Mesodermal cell (in vitro differentiated cells): Measurements from ENCODE around the gene CCDC136.

Source experiments
- H3K27ac ChIP-seq: 2 replicates; pipeline ENCODE4 v1.7.0; 2013; ENCODE audit warnings: mild to moderate bottlenecking, low read depth, low read length, moderate library complexity; ENCODE audit not compliant: severe bottlenecking
- H3K36me3 ChIP-seq: 2 replicates; pipeline ENCODE4 v1.7.1; 2013; ENCODE audit warnings: mild to moderate bottlenecking, low read length, moderate library complexity; ENCODE audit not compliant: control insufficient read depth, insufficient read depth
- H3K4me1 ChIP-seq: one replicate; pipeline ENCODE4 v1.7.1; 2013; ENCODE audit warnings: mild to moderate bottlenecking, low read length; ENCODE audit not compliant: insufficient read depth, control insufficient read depth, poor library complexity, severe bottlenecking
- H3K4me3 ChIP-seq: 2 replicates; pipeline ENCODE4 v1.7.0; 2013; ENCODE audit warnings: low read length, control low read depth, mild to moderate bottlenecking; ENCODE audit not compliant: insufficient read depth, poor library complexity, severe bottlenecking; ENCODE audit errors: extremely low read depth
- H3K9me3 ChIP-seq: 2 replicates; pipeline ENCODE4 v1.7.1; 2013; ENCODE audit warnings: mild to moderate bottlenecking, low read length, moderate library complexity; ENCODE audit not compliant: control insufficient read depth
- WGBS, 2 experiments: methylation state at CpG; one replicate each; pipeline ENCODE4 v1.1.5; 2013; ENCODE audit warnings: missing lambda C conversion rate in 2 of 2; ENCODE audit not compliant: insufficient coverage in 2 of 2; 5-methylcytosine and 5-hydroxymethylcytosine counted together

CCDC136 gene

DNA sequence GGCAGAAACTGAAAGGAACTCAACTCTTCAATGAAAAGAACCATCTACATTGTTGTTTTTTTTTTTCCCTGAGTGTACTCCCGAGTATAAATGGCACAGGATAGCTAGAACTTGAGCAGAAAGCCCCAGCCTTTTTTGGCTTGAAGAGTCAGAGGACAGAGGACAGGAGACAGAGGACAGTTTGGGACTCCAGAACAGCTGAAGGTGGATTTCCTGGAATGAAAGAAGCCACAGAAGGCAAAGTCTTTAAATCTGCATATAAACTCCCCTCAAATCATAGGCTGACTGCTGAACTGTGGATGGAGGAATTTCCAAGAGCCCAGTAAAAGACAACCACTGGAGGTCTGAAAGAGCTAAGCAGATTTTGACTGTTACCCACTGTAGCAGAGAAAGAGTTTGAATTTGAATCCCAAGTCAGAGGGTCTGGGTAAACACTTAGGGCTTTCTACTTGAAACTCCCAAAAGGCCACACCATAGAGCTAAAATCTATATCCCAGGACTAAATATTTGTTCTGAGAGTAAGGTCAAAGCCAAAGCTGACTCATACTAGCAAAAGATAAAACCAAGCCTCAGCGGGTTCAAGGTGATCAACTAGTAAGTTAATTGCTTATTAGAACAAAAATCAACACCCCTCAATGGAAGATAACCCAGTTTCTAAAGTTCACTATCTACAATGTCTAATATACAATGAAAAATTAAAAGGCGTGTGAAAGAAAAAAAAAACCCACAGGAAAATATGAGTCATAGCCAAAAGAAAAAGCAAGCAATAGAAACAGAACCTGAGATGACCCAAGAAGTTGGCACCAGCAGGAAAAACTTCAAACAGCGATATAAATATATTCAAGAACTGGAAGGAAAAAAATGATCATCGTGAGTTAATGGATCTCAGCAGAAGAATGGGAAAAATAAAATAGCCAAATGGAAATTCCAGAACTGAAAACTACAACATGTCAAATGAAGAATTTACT, 14.3 kb upstream of the CCDC136 start:
- no peak overlapping the region for H3K4me3 ChIP-seq
- H3K9me3 ChIP-seq: no peaks in the 10 kb centered on the region
- H3K27ac ChIP-seq: no peak overlapping the region
- 84 to 95% methylated on average over 2 to 3 of the region's 5 CpGs for WGBS, 2 experiments
- peaks cover 3% of the 10 kb centered on the region for H3K4me1 ChIP-seq
- H3K36me3 ChIP-seq: peaks cover 23% of the 10 kb centered on the region

- peaks cover 9% of the 10 kb centered on the region for H3K36me3 ChIP-seq
- WGBS, 2 experiments: 92 to 93% methylated on average over 5 of the region's 5 CpGs
- H3K9me3 ChIP-seq: no peaks in the 10 kb centered on the region
- peaks cover 3% of the 10 kb centered on the region for H3K4me1 ChIP-seq
- H3K27ac ChIP-seq: no peak overlapping the region
- H3K4me3 ChIP-seq: no peak overlapping the region
Observed at GRCh38 chr7:128778946-128779345, 12.8 kb upstream of the CCDC136 start.

DNA sequence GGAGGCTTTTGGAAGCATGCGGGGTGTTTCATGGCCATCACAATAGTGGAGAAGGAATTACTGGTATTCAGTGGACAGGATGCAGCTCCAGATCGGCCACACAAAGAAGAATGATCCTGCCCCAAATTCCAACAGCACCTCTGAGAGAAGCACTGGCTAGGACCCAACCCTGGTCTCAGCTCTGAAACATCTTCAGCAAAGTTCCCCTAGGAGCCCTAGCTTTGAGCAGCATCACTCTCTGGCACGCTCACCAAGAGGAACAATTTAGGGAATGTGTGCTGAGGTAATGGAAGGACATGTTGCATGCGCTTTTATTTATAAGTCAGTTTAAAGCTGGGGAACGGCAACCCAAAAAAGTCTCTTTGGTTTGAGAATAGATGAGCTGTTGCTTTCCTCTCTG, 10.6 kb upstream of the CCDC136 start:
- no peak overlapping the region for H3K27ac ChIP-seq
- WGBS, 2 experiments: 93 to 97% methylated on average over 3 of the region's 5 CpGs
- H3K9me3 ChIP-seq: no peaks in the 10 kb centered on the region
- no peaks in the 10 kb centered on the region for H3K36me3 ChIP-seq
- H3K4me3 ChIP-seq: no peak overlapping the region
- peaks cover 3% of the 10 kb centered on the region for H3K4me1 ChIP-seq

DNA sequence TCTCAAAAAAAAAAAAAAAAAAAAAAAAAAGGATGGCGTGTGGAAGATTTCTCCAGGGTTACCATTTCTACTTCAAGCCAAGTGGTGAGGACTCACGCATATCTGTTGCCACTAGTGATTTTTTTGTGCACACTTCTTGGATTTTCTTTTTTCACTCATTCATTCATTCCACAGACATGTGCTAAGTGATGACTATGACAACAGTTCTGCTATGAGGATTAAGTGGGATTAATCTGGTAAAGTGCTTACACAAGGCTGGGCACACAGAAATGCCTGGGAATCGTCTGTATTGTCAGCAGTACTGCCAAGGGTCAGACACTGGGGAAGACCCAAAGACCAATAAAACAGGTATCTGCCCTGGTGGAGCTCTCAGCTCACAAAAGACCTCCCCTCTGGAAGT, 9.9 kb upstream of the CCDC136 start:
- no peak overlapping the region for H3K27ac ChIP-seq
- H3K36me3 ChIP-seq: no peaks in the 10 kb centered on the region
- peaks cover 3% of the 10 kb centered on the region for H3K4me1 ChIP-seq
- WGBS, 2 experiments: 78% methylated on average over 1 of the region's 3 CpGs; no CpG with 5 or more reads in 1 of the 2 experiments
- no peak overlapping the region for H3K4me3 ChIP-seq
- no peaks in the 10 kb centered on the region for H3K9me3 ChIP-seq

DNA sequence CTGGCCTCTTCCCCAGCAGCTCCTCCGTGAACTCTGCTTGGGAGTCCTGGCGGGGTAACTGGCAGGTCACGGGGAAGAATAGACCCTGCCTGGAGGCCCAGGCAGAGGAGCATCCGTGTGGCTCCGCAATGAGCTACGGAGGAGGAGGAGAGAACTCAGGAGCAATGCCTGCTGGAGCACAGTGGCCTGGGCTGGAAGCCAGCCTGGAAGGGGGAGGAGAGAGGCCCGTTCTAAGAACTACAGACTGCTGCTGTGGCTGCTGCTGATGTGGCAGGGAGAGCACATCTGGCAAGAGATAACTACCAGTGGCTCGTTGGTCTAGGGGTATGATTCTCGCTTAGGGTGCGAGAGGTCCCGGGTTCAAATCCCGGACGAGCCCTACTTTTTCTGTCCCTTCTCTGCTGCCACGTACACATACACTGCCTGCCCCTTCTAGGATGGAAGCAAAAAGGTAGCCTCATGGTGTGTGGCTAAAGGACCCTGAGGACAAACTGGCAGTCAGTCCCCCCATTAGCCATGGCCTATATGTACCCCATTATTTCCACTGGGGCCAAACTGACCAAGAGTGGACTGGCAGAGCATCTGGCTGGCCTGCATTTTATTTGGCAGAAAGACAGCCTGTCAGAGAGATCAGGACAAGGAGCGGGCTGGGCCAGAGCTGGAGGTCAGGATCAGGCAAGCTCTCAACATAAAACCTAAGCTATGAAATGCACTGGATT, 8.5 kb upstream of the CCDC136 start:
- Histone ChIP-seq H3K27ac (no peak overlapping the region), H3K4me1 (peaks cover 3% of the 10 kb centered on the region), H3K9me3 (no peaks in the 10 kb centered on the region), H3K4me3 (no peak overlapping the region), H3K36me3 (no peaks in the 10 kb centered on the region)
- WGBS, 2 experiments: 14 to 27% methylated on average over 12 to 13 of the region's 15 CpGs

GRCh38 chr7:128785738-128786137, 6.0 kb upstream of the CCDC136 start:
- no peaks in the 10 kb centered on the region for H3K9me3 ChIP-seq
- H3K27ac ChIP-seq: no peak overlapping the region
- H3K4me1 ChIP-seq: peaks cover 3% of the 10 kb centered on the region
- 92 to 93% methylated on average over 2 of the region's 3 CpGs for WGBS, 2 experiments
- no peaks in the 10 kb centered on the region for H3K36me3 ChIP-seq
- H3K4me3 ChIP-seq: no peak overlapping the region

DNA sequence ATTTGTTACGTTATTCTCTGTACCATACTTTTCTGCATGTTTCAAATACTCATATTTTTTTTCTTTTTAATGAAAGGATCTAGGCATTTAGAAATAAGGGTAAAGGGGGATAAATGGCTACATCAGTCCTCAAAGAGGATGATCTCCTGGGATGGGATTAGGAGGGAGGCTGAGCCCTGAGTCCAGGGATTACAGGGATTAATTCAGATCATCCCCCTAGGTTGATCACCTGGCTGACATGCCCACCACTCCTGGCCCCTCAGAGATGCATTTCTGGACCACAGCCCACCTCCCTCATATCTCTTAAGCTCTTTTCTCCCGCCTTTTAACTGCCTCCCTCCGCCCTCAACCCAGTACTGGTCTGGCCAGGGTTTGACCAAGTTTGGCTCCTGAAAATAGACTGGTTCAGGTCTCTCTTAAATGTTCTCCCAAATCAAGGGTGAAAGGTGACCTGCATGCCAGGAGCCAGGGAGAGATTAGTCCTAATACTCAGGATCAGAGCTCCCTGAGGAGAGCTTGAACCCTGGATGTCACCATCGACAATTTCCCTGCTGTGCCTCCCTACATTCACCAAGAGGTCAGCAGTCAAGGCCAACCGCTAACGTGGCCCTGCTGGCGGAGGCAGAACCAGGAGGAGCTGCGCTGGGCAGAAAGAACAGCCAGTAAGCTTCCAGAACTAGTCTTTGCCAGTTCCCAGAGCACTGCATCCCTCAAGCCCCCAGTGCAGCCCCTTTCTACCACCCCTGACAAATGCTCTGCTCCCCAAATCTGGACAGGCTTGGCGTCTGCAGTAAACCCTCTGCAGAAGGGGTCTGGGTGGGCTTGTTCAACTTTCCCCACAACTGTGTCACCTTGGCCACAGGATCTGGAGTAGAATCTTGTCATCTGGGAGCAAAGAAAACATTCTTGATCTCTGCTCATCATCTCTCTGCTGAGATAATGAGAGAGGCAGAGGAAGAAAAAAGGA, 3.0 kb upstream of the CCDC136 start:
- 93 to 97% methylated on average over 7 to 8 of the region's 9 CpGs for WGBS, 2 experiments
- Histone ChIP-seq H3K36me3 (peaks cover under 1% of the 10 kb centered on the region), H3K4me1 (peaks cover 14% of the 10 kb centered on the region), H3K9me3 (no peaks in the 10 kb centered on the region), H3K27ac (no peak overlapping the region), H3K4me3 (no peak overlapping the region)

DNA sequence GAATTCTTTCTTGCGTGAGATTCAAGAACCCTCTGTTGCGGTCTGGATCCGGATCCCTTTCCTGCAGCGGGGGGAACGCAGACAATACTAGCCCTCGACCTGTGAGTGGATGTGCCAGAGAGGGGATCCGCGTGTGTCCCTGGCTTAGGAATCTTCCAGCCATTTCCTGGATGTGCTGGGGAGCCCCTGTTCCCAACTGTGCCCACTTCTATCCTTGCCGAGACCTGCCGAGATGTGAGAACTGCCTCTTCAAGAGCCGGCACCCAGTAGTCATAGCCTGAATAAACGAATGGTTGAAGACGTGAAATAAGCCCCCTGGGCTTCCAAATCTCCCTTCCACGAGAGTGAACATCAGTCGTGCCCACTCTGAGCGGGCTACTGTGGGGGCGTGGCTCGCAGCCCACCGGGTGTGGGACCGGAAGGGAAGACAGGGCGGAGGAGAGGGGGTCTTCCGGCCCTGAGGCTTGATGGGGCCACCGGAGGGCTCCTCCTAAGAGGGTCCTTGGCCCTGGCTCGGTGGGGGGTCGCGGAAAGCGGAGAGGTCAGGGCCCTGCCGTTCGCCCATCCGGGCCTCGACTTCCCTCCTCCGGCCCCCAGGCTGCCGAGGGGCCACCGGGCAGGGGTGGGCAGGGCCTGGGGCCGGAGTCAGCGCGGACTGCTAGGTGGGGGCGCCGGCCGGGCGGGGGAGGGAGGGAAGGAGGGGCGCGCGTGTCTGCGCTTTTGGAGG, 1.3 kb upstream of the CCDC136 start:
- Histone ChIP-seq H3K4me3 (peak overlapping the region; percentile 78), H3K36me3 (peaks cover 16% of the 10 kb centered on the region), H3K4me1 (peaks cover 18% of the 10 kb centered on the region), H3K27ac (peak overlapping the region; percentile 29), H3K9me3 (no peaks in the 10 kb centered on the region)
- WGBS, 2 experiments: 25 to 33% methylated on average over 17 to 26 of the region's 45 CpGs

GRCh38 chr7:128791972-128792327, 182 bp downstream of the CCDC136 start:
- H3K4me1 ChIP-seq: peaks cover 24% of the 10 kb centered on the region

More at GRCh38 chr7:128791972-128792327, 182 bp downstream of the CCDC136 start:
- Histone ChIP-seq H3K9me3 (no peaks in the 10 kb centered on the region), H3K27ac (no peak overlapping the region), H3K4me3 (peak overlapping the region; percentile 78), H3K36me3 (peaks cover 20% of the 10 kb centered on the region)
- WGBS, 2 experiments: 13% methylated on average over 4 of the region's 9 CpGs; no CpG with 5 or more reads in 1 of the 2 experiments
